ENCODE results near the gene ENOX2.
"Not testable (repeated sequence)": the region's sequence is repeated elsewhere in the genome, so short reads cannot be mapped to it uniquely, and the experiment has no call there.

The ENOX2 gene

GRCh38 chrX:130746709-130747342 is 156.2 kb downstream of the ENOX2 start:
- DNase-seq: no peak

GRCh38 chrX:130746077-130746476 is 156.9 kb downstream of the ENOX2 start:
- no peak for DNase-seq

GRCh38 chrX:130741584-130741983 is 161.4 kb downstream of the ENOX2 start:
- DNase-seq: no peak

GRCh38 chrX:130741151-130741550 is 161.9 kb downstream of the ENOX2 start:
- no peak for DNase-seq

- no peak for DNase-seq
Measured at GRCh38 chrX:130738638-130739195, 164.3 kb downstream of the ENOX2 start.

GRCh38 chrX:130734713-130735112 is 168.3 kb downstream of the ENOX2 start:
- DNase-seq: no peak

GRCh38 chrX:130728208-130728607 is 174.8 kb downstream of the ENOX2 start:
- no peak for DNase-seq

- DNase-seq: no peak
Measured at GRCh38 chrX:130726661-130727060, 176.3 kb downstream of the ENOX2 start.

GRCh38 chrX:130725519-130725918 is 177.5 kb downstream of the ENOX2 start:
- no peak for DNase-seq

- no peak for DNase-seq
Measured at GRCh38 chrX:130719413-130719812, 183.6 kb downstream of the ENOX2 start.

GRCh38 chrX:130718137-130718536 is 184.9 kb downstream of the ENOX2 start:
- DNase-seq: no peak

- DNase-seq: no peak
Measured at GRCh38 chrX:130716781-130717413, 186.1 kb downstream of the ENOX2 start.

- no peak for DNase-seq
Measured at GRCh38 chrX:130716346-130716745, 186.7 kb downstream of the ENOX2 start.

- no peak for DNase-seq
Measured at GRCh38 chrX:130715299-130715698, 187.7 kb downstream of the ENOX2 start.

GRCh38 chrX:130714665-130715064 is 188.3 kb downstream of the ENOX2 start:
- DNase-seq: no peak

GRCh38 chrX:130714135-130714534 is 188.9 kb downstream of the ENOX2 start:
- no peak for DNase-seq

- not testable (repeated sequence) for DNase-seq
Measured at GRCh38 chrX:130709178-130709577, 193.8 kb downstream of the ENOX2 start.

- no peak for DNase-seq
Measured at GRCh38 chrX:130705591-130705990, 197.4 kb downstream of the ENOX2 start.

- DNase-seq: no peak
Measured at GRCh38 chrX:130704053-130705038, 198.7 kb downstream of the ENOX2 start.

GRCh38 chrX:130702867-130703707 is 199.9 kb downstream of the ENOX2 start:
- DNase-seq: no peak

GRCh38 chrX:130700629-130701028 is 202.4 kb downstream of the ENOX2 start:
- no peak for DNase-seq

GRCh38 chrX:130699618-130700017 is 203.4 kb downstream of the ENOX2 start:
- no peak for DNase-seq

All from activated naive CD4-positive, alpha-beta T cell treated with Interleukin-2 at 50 U/mL for 16 hours (primary cell).